ENCODE data around the gene GGTLC1. TPM values are rescaled to one million over a fixed set of nuclear protein-coding genes. Genes with fewer than 3 reads are reported as not detected.

Gene GGTLC1
- total and polyA plus RNA-seq, 2 donors from 2014 or later = not detected

DNA sequence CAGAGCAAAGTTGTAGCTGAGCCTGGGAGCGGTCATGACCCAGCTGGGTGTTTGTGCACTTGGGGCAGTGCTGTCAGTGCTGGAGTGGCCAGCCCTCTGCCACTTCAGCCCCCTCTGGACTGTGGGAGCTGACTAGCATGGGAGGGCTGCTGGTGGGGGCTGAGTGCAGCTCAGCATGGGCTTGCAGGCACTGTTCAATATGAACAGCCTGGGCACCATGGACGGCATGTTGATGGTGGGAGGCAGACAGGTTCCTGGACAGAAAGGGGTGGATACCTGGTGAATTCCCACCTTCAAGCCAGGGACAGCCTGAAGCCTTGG is 50.5 kb downstream of the GGTLC1 start:
- no peak for FAIRE-seq
- no peak for DNase-seq
- Histone ChIP-seq H3K9ac (ENCODE audit: low read length in 3 of 3) (no peak overlapping the region), H3K27ac (ENCODE audit: low read depth in 2 of 2, low read length in 2 of 2) (no peak overlapping the region), H3K4me3 (ENCODE audit: low read length in 3 of 3) (no peak overlapping the region), H3K27me3 (ENCODE audit: control insufficient read depth, insufficient read depth, low read length) (no peaks in the 10 kb centered on the region), H3K36me3 (ENCODE audit: control insufficient read depth in 2 of 3, insufficient read depth in 3 of 3, low read length in 3 of 3) (no peaks in the 10 kb centered on the region), H3K9me3 (ENCODE audit: control insufficient read depth in 2 of 3, insufficient read depth in 1 of 3, low read length in 3 of 3) (no peaks in the 10 kb centered on the region), H3K4me1 (ENCODE audit: control insufficient read depth in 2 of 3, insufficient read depth in 2 of 3, low read depth in 1 of 3, low read length in 3 of 3) (no peaks in the 10 kb centered on the region)
- TF ChIP-seq, protein P1, sequence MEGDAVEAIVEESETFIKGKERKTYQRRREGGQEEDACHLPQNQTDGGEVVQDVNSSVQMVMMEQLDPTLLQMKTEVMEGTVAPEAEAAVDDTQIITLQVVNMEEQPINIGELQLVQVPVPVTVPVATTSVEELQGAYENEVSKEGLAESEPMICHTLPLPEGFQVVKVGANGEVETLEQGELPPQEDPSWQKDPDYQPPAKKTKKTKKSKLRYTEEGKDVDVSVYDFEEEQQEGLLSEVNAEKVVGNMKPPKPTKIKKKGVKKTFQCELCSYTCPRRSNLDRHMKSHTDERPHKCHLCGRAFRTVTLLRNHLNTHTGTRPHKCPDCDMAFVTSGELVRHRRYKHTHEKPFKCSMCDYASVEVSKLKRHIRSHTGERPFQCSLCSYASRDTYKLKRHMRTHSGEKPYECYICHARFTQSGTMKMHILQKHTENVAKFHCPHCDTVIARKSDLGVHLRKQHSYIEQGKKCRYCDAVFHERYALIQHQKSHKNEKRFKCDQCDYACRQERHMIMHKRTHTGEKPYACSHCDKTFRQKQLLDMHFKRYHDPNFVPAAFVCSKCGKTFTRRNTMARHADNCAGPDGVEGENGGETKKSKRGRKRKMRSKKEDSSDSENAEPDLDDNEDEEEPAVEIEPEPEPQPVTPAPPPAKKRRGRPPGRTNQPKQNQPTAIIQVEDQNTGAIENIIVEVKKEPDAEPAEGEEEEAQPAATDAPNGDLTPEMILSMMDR (IDR thresholded peaks at IDR 0.05; ENCODE audit: borderline replicate concordance, extremely low read depth, insufficient read depth) = no peak
- intact Hi-C loops (cut with DNase I) = no loop called here

DNA sequence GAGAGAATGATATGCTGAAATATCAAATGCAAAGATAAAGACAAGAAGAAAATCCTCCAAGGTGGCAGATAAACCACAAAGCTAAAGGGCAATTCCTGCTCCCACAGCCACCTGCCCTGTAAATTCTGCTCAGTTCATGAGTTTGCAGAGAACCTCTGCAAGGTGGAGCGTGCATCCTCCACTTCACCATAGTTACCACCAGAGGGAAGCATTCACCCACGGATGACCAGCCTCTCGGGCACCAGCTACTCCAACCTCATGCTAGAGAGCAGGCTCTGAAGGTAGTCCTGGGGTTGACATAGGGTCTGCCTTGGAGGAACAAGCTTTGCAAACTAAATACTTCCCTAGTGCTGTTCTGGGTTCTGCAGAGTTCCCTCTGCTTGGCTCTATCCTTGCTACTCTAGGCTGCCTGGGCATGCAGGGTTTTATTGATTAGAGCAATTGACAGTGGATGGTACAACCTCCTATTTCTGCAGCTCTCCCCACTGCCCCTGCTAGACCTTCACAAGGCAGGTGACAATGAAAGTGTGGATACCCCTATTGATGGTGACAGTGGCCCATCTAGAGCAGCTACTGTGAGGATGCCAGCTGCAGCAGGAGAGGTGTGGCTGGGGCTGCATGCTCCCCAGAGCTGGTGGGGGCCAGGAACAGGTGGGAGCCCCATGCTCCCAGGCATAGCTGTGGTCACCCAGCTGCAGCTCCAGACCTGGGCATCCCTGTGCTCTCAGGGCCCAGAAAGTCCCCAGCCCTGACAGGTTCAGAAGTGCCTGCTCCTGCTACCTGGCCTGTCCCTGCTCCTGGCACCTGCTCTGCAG is 51.1 kb downstream of the GGTLC1 start:
- peak; percentile 8 for FAIRE-seq
- intact Hi-C loops (cut with DNase I) = no loop called here
- H3K36me3 ChIP-seq (ENCODE audit: control insufficient read depth in 2 of 3, insufficient read depth in 3 of 3, low read length in 3 of 3) = no peaks in the 10 kb centered on the region
- no peaks in the 10 kb centered on the region for H3K4me1 ChIP-seq (ENCODE audit: control insufficient read depth in 2 of 3, insufficient read depth in 2 of 3, low read depth in 1 of 3, low read length in 3 of 3)
- peak in 4 of 5 donors; percentile 82 to 84 (median 84) for DNase-seq
- TF ChIP-seq, protein P1 (IDR thresholded peaks at IDR 0.05; ENCODE audit: borderline replicate concordance, extremely low read depth, insufficient read depth) = peak; percentile 93
- H3K27ac ChIP-seq (ENCODE audit: low read depth in 2 of 2, low read length in 2 of 2) = no peak overlapping the region
- no peak overlapping the region for H3K9ac ChIP-seq (ENCODE audit: low read length in 3 of 3)
- H3K4me3 ChIP-seq (ENCODE audit: low read length in 3 of 3) = no peak overlapping the region
- H3K27me3 ChIP-seq (ENCODE audit: control insufficient read depth, insufficient read depth, low read length) = no peaks in the 10 kb centered on the region
- no peaks in the 10 kb centered on the region for H3K9me3 ChIP-seq (ENCODE audit: control insufficient read depth in 2 of 3, insufficient read depth in 1 of 3, low read length in 3 of 3)

Other genes with a start within 250 kb of the GGTLC1 start
- gene CST1, start 237.8 kb downstream of the GGTLC1 start, total RNA-seq = not detected
- not detected for gene CST1, start 237.8 kb downstream of the GGTLC1 start, polyA plus RNA-seq (ENCODE audit: insufficient read depth, low read depth, low replicate concordance)
- gene CST2, start 162.1 kb downstream of the GGTLC1 start, total RNA-seq = not detected
- gene CST2, start 162.1 kb downstream of the GGTLC1 start, polyA plus RNA-seq (ENCODE audit: insufficient read depth, low read depth, low replicate concordance) = not detected
- gene CST5, start 109.0 kb downstream of the GGTLC1 start, total RNA-seq = not detected
- not detected for gene CST5, start 109.0 kb downstream of the GGTLC1 start, polyA plus RNA-seq (ENCODE audit: insufficient read depth, low read depth, low replicate concordance)